Pancreas (tissue), 10 donors: ENCODE measurements around the gene TENM4. TPM values are rescaled to one million over a fixed set of nuclear protein-coding genes. Genes with fewer than 3 reads are reported as not detected.

Experiments used
- ATAC-seq, 4 donors: fragments of 200-7000 bp; cut with Tn5 transposase; one replicate each; pipeline versions ENCODE4 v1.8.0 to v1.9.1; 2020; ENCODE audit warnings: mild to moderate bottlenecking in 4 of 4, moderate library complexity in 4 of 4
- DNase-seq, 6 donors: peaks; one replicate each; pipeline ENCODE4 v3.0.0-alpha.2; 2020
- FAIRE-seq: peaks from 2 replicates; lab custom pipeline; 2012; peaks lifted over from hg19 to GRCh38; lab: Jason Lieb, UNC
- H3K27ac ChIP-seq, 4 donors: fragments of 200-600 bp; sonication (generic); 1 replicate in 3 of 4; 2 replicates in 1 of 4; pipeline versions ENCODE4 v1.5.0 to v1.8.0; 2020
- H3K27me3 ChIP-seq, 4 donors: fragments of 200-600 bp; one replicate each; pipeline ENCODE4 v1.8.0; 2021
- H3K36me3 ChIP-seq, 3 donors: fragments of 200-600 bp; sonication (generic) in 1 of 3; one replicate each; pipeline versions ENCODE4 v1.5.0 to v1.8.0; 2020 to 2021
- H3K4me1 ChIP-seq, 3 donors: fragments of 200-600 bp; one replicate each; pipeline ENCODE4 v1.8.0; 2021
- H3K4me3 ChIP-seq, 4 donors: fragments of 200-600 bp; sonication (generic) in 2 of 4; one replicate each; pipeline versions ENCODE4 v1.5.0 to v1.8.0; 2020 to 2021
- H3K9me3 ChIP-seq, 4 donors: fragments of 200-600 bp; one replicate each; pipeline ENCODE4 v1.8.0; 2021
- CTCF ChIP-seq, 4 donors: fragments of 200-600 bp; sonication (generic) in 3 of 4; IDR thresholded peaks; one replicate each; pipeline versions ENCODE4 v1.5.0 to v1.8.0; 2021; ENCODE audit warnings: antibody characterized with exemption in 4 of 4
- WGBS, 2 donors: extraction: QIAGEN DNeasy Blood & Tissue Kit; methylation state at CpG; one replicate each; pipeline ENCODE4 v1.1.7; 2013; 5-methylcytosine and 5-hydroxymethylcytosine counted together
- intact Hi-C, 3 donors: fragments of 100-400 bp; cut with DNase I; formaldehyde crosslinking; loops; one replicate each; pipeline versions ENCODE4 v1.11.1 to v1.14.2; 2022
- polyA plus RNA-seq, 2 donors: library from polyadenylated mRNA; stranded (reverse); fragments of 200-250 nt; gene quantifications; one replicate each; pipeline ENCODE4 v1.2.3, GENCODE V29; 2013
- total RNA-seq, 6 donors: library from RNA; stranded (reverse); fragmentation: NEBNext Ultra II Directional in 4 of 6; extraction: Animal tissue kit (Norgen Biotek cat#: 25700) in 4 of 6; gene quantifications; one replicate each; pipeline versions ENCODE4 v1.2.1 to v1.2.4, GENCODE V29; 2021 to 2023
- donor health status: healthy with polysubstance abuse.
- donor health status: DM: no; HTN: no; CAD: no; lungs with moderate emphysema.
- donor health status: DM: no; HTN: no; CAD: no.
- donor health status: control.
- donor health status: control.
- donor health status: Bipolar disorder and iron deficiency.
- donor health status: DM: yes; HTN: yes; CAD: no.
- donor health status: DM: no; HTN: no; CAD: no.
- donor health status: DM: no; HTN: no; CAD: no.
- donor health status: DM: yes; HTN: yes; CAD: no.

Gene TENM4
- total and polyA plus RNA-seq, 8 donors, result 0.37 to 6.8 (median 1.3) TPM

- no peaks in the 10 kb centered on the region for H3K9me3 ChIP-seq
- ATAC-seq (no peak), DNase-seq (no peak), FAIRE-seq (no peak)
- intact Hi-C loops, result no loop called here
- no peaks in the 10 kb centered on the region for H3K4me1 ChIP-seq
- no peak overlapping the region for H3K4me3 ChIP-seq
- no peaks in the 10 kb centered on the region for H3K27me3 ChIP-seq
- 73 to 83% methylated on average over 4 of the region's 4 CpGs for WGBS, 2 donors
- H3K27ac ChIP-seq, result no peak overlapping the region
- no peaks in the 10 kb centered on the region for H3K36me3 ChIP-seq
- TF ChIP-seq CTCF (IDR thresholded peaks at IDR 0.05), result no peak
Measured at GRCh38 chr11:78912778-78913177, 528.1 kb downstream of the TENM4 start.

- no peaks in the 10 kb centered on the region for H3K36me3 ChIP-seq
- H3K27ac ChIP-seq, result no peak overlapping the region
- no peak for TF ChIP-seq CTCF (IDR thresholded peaks at IDR 0.05)
- FAIRE-seq, result no peak
- no peaks in the 10 kb centered on the region for H3K9me3 ChIP-seq
- H3K4me3 ChIP-seq, result no peak overlapping the region
- ATAC-seq, result no peak
- intact Hi-C loops, result no loop called here
- no peaks in the 10 kb centered on the region for H3K4me1 ChIP-seq
- no peaks in the 10 kb centered on the region for H3K27me3 ChIP-seq
- DNase-seq, result no peak
- 56 to 63% methylated on average over 4 of the region's 4 CpGs for WGBS, 2 donors
Measured at GRCh38 chr11:78910322-78910721, 530.5 kb downstream of the TENM4 start.

GRCh38 chr11:78909386-78909785 lies 531.4 kb downstream of the TENM4 start:
- TF ChIP-seq CTCF (IDR thresholded peaks at IDR 0.05), result no peak
- ATAC-seq (no peak), FAIRE-seq (no peak), DNase-seq (no peak)
- H3K4me1 ChIP-seq, result no peaks in the 10 kb centered on the region
- intact Hi-C loops, result no loop called here
- no peaks in the 10 kb centered on the region for H3K9me3 ChIP-seq
- no peak overlapping the region for H3K27ac ChIP-seq
- no peak overlapping the region for H3K4me3 ChIP-seq
- 90 to 92% methylated on average over 4 of the region's 4 CpGs for WGBS, 2 donors
- no peaks in the 10 kb centered on the region for H3K27me3 ChIP-seq
- H3K36me3 ChIP-seq, result no peaks in the 10 kb centered on the region

- peak overlapping the region in 1 of 4 donors; percentile 9 for H3K27ac ChIP-seq
- FAIRE-seq, result no peak
- H3K9me3 ChIP-seq, result no peaks in the 10 kb centered on the region
- TF ChIP-seq CTCF (IDR thresholded peaks at IDR 0.05), result no peak
- peak in 3 of 4 donors; percentile 48 to 70 (median 66) for ATAC-seq
- no peaks in the 10 kb centered on the region for H3K36me3 ChIP-seq
- no peak for DNase-seq
- no peaks in the 10 kb centered on the region for H3K27me3 ChIP-seq
- no peaks in the 10 kb centered on the region for H3K4me1 ChIP-seq
- 23 to 24% methylated on average over 4 of the region's 4 CpGs for WGBS, 2 donors
- H3K4me3 ChIP-seq, result no peak overlapping the region
- intact Hi-C loops, result no loop called here
Measured at GRCh38 chr11:78907636-78908035, 533.2 kb downstream of the TENM4 start.

GRCh38 chr11:78906566-78906965 lies 534.3 kb downstream of the TENM4 start:
- 61 to 77% methylated on average over 1 of the region's 1 CpG for WGBS, 2 donors
- intact Hi-C loops, result no loop called here
- DNase-seq (no peak), ATAC-seq (no peak), FAIRE-seq (no peak)
- Histone ChIP-seq H3K4me3 (no peak overlapping the region), H3K9me3 (no peaks in the 10 kb centered on the region), H3K27ac (no peak overlapping the region), H3K36me3 (no peaks in the 10 kb centered on the region), H3K27me3 (no peaks in the 10 kb centered on the region), H3K4me1 (no peaks in the 10 kb centered on the region)
- no peak for TF ChIP-seq CTCF (IDR thresholded peaks at IDR 0.05)
